Fibroblast of lung (primary cell): ENCODE results near the gene PDSS2. TPM values are rescaled to one million over a fixed set of nuclear protein-coding genes. Genes with fewer than 3 reads are reported as not detected.

Experiments
- DNase-seq, 2 donors: peaks; one replicate each; pipeline versions ENCODE4 v3.0.0 to v3.0.0-alpha.2; 2010; ENCODE audit warnings: low read depth in 2 of 2
- H2AFZ ChIP-seq: 2 replicates; pipeline ENCODE4 v1.5.1; 2012; ENCODE audit warnings: low read length, control low read depth, inconsistent platforms
- H3K27ac ChIP-seq: 2 replicates; pipeline ENCODE4 v1.5.1; 2011; ENCODE audit warnings: low read length, control low read depth; ENCODE audit not compliant: insufficient read depth
- H3K27me3 ChIP-seq: 2 replicates; pipeline ENCODE4 v1.5.1; 2011; ENCODE audit warnings: mild to moderate bottlenecking, low read length; ENCODE audit not compliant: control insufficient read depth, insufficient read depth
- H3K36me3 ChIP-seq: 2 replicates; pipeline ENCODE4 v1.5.1; 2011; ENCODE audit warnings: low read length; ENCODE audit not compliant: control insufficient read depth, insufficient read depth
- H3K4me1 ChIP-seq: 2 replicates; pipeline ENCODE4 v1.5.1; 2011; ENCODE audit warnings: low read length; ENCODE audit not compliant: control insufficient read depth, insufficient read depth; ENCODE audit errors: extremely low read depth
- H3K4me2 ChIP-seq: 2 replicates; pipeline ENCODE4 v1.5.1; 2011; ENCODE audit warnings: low read length, control low read depth; ENCODE audit not compliant: insufficient read depth; ENCODE audit errors: extremely low read depth
- H3K4me3 ChIP-seq, 4 experiments: fragments of 200-600 bp in 1 of 4; sonication (generic) in 1 of 4; replicated peaks in 1 of 4; 2 replicates each; pipeline ENCODE4 v1.5.1; 2011 to 2016; ENCODE audit warnings: low read length in 4 of 4, low read depth in 3 of 4, mild to moderate bottlenecking in 3 of 4, control low read depth in 2 of 4, inconsistent platforms in 1 of 4, mixed read lengths in 1 of 4; ENCODE audit not compliant: insufficient read depth in 1 of 4; ENCODE audit errors: control extremely low read depth in 1 of 4
- H3K79me2 ChIP-seq: 2 replicates; pipeline ENCODE4 v1.5.1; 2012; ENCODE audit warnings: mild to moderate bottlenecking, low read length, inconsistent platforms; ENCODE audit not compliant: control insufficient read depth, insufficient read depth
- H3K9ac ChIP-seq: 2 replicates; pipeline ENCODE4 v1.5.1; 2011; ENCODE audit warnings: mild to moderate bottlenecking, low read length, control low read depth; ENCODE audit not compliant: insufficient read depth
- H3K9me3 ChIP-seq: 2 replicates; pipeline ENCODE4 v1.5.1; 2012; ENCODE audit warnings: low read depth, low read length; ENCODE audit not compliant: control insufficient read depth, insufficient read depth
- H4K20me1 ChIP-seq: 2 replicates; pipeline ENCODE4 v1.5.1; 2011; ENCODE audit warnings: low read length; ENCODE audit not compliant: control insufficient read depth, insufficient read depth; ENCODE audit errors: extremely low read depth
- EZH2 ChIP-seq: IDR thresholded peaks from 2 replicates; pipeline ENCODE4 v1.5.1; 2012; ENCODE audit warnings: low read length, control low read depth, mild to moderate bottlenecking; ENCODE audit errors: missing control alignments
- polyA plus RNA-seq, 2 donors: library from polyadenylated mRNA; depleted of rRNA in 1 of 2; stranded (reverse) in 1 of 2; unstranded in 1 of 2; fragments of >200 nt; gene quantifications; 2 replicates each; pipeline ENCODE4 v1.2.1, GENCODE V29; 2011 to 2012; ENCODE audit warnings: missing spikeins in 1 of 2
- total RNA-seq: library from RNA; depleted of rRNA; stranded (reverse); fragments of >200 nt; gene quantifications from 2 replicates; pipeline ENCODE4 v1.2.1, GENCODE V29; 2014
- TF ChIP-seq, protein P1 (sequence below), 2 donors: IDR thresholded peaks in 1 of 2; conservative IDR thresholded peaks in 1 of 2; 1 replicate in 1 of 2; 2 replicates in 1 of 2; pipeline ENCODE4 v1.5.1; 2011 to 2012; ENCODE audit warnings: low read length in 2 of 2, control low read depth in 1 of 2, inconsistent platforms in 1 of 2, low read depth in 1 of 2, mild to moderate bottlenecking in 1 of 2

PDSS2 gene
- total and polyA plus RNA-seq, 2 donors (not counting 1 experiment from before 2014, with no cell fraction given): 12.1 to 13.8 TPM

DNA sequence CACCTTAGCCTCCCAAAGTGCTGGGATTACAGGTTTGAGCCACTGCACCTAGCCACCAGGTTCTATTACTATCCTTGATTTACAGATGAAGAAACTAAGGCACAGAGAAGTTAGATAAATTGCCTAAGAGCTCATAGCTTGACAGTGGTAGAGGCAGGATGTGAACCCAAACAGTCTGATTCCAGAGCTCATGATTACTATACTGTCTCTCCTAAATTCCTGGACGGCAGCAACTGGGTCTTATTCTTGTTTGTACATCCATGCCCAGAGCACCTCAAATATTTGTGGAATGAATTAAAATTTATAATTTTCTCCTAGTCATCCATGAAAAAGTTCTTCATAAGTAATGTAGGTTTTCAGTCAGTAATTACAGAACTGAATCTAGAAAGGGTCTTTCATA is 15.1 kb downstream of the PDSS2 start:
- Histone ChIP-seq H3K4me3 (no peak overlapping the region), H3K27me3 (no peaks in the 10 kb centered on the region), H3K9me3 (no peaks in the 10 kb centered on the region), H2AFZ (no peak overlapping the region), H3K79me2 (no peaks in the 10 kb centered on the region), H3K4me1 (peaks cover 3% of the 10 kb centered on the region), H3K36me3 (no peaks in the 10 kb centered on the region), H3K4me2 (no peak overlapping the region), H3K27ac (no peak overlapping the region), H3K9ac (no peak overlapping the region), H4K20me1 (no peaks in the 10 kb centered on the region)
- TF ChIP-seq EZH2: no peak
- peak in 1 of 2 donors; percentile 30 for DNase-seq

DNA sequence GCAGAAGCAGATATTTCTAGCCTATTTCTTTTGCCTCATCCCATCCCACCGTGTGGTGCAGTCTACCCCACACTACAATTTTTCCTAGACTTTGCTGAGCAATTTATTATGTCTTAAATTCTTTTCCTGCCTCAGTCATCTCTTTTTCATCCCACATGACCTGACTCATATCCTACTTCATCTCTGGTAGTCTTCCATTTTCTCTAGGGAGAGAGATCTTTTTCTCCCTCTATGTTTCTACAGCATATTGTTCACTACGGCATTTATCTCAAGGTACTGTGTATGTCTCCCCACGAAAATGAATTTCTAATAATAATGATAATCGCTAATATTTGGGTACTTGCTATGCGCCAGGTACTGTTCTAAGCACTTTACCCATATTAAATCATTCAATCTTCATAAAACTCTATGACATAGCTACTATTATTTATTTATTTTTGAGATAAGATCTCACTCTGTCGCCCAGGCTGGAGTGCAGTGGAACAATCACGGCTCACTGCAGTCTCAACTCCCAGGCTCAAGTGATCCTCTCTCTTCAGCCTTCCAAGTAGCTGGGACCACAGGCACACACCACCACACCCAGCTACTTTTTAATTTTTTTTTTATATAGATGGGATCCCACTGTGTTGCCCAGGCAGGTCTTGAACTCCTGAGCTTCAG is 15.6 kb downstream of the PDSS2 start:
- H4K20me1 ChIP-seq: no peaks in the 10 kb centered on the region
- TF ChIP-seq EZH2: no peak
- TF ChIP-seq, protein P1, sequence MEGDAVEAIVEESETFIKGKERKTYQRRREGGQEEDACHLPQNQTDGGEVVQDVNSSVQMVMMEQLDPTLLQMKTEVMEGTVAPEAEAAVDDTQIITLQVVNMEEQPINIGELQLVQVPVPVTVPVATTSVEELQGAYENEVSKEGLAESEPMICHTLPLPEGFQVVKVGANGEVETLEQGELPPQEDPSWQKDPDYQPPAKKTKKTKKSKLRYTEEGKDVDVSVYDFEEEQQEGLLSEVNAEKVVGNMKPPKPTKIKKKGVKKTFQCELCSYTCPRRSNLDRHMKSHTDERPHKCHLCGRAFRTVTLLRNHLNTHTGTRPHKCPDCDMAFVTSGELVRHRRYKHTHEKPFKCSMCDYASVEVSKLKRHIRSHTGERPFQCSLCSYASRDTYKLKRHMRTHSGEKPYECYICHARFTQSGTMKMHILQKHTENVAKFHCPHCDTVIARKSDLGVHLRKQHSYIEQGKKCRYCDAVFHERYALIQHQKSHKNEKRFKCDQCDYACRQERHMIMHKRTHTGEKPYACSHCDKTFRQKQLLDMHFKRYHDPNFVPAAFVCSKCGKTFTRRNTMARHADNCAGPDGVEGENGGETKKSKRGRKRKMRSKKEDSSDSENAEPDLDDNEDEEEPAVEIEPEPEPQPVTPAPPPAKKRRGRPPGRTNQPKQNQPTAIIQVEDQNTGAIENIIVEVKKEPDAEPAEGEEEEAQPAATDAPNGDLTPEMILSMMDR (conservative IDR thresholded peaks at IDR 0.05 in 1 of 2, IDR thresholded peaks at IDR 0.05 in 1 of 2; ENCODE audit: low read depth in 1 of 2, low read length in 2 of 2): no peak
- H3K9me3 ChIP-seq: no peaks in the 10 kb centered on the region
- no peak overlapping the region for H3K4me2 ChIP-seq
- no peak overlapping the region for H3K9ac ChIP-seq
- H3K27me3 ChIP-seq: no peaks in the 10 kb centered on the region
- no peak overlapping the region for H3K4me3 ChIP-seq
- H3K4me1 ChIP-seq: peaks cover 3% of the 10 kb centered on the region
- H3K36me3 ChIP-seq: no peaks in the 10 kb centered on the region
- H2AFZ ChIP-seq: no peak overlapping the region
- DNase-seq: peak in 1 of 2 donors; percentile 51
- H3K27ac ChIP-seq: no peak overlapping the region
- H3K79me2 ChIP-seq: no peaks in the 10 kb centered on the region

DNA sequence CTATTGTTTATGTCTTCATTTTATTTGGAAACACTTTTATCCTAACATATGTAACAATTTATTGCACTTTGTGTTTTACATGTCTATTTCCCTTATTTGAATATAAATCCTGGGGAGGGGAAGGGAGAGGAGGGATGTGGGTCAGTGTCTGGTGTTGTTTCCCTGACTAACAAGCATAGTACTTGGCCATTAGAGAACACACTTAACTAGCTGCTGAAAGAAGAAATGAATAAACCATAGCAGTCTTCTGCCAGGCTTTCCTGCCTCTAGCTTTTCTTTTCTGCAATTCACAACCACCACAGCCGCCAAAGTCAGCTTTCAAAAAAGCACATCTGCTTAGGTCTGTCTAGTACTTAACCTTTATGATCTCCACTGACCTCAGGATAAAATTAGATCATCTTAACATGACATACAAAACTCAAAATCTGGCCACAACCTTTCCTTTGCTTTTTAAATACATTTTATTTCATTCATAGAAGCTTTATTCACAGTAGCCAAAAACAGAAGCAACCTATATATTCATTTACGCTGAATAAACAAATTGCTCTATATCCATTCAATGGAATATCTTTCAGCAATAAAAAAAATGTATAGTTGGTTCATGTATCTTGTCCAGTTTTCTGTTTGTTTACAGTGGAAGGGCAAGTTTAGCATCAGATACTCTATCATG is 16.3 kb downstream of the PDSS2 start:
- Histone ChIP-seq H3K9me3 (no peaks in the 10 kb centered on the region), H3K4me1 (peaks cover 3% of the 10 kb centered on the region), H2AFZ (no peak overlapping the region), H3K4me2 (no peak overlapping the region), H3K27me3 (no peaks in the 10 kb centered on the region), H3K79me2 (no peaks in the 10 kb centered on the region), H3K36me3 (no peaks in the 10 kb centered on the region), H4K20me1 (no peaks in the 10 kb centered on the region), H3K27ac (no peak overlapping the region), H3K9ac (no peak overlapping the region), H3K4me3 (no peak overlapping the region)
- TF ChIP-seq EZH2: no peak
- TF ChIP-seq, protein P1 (conservative IDR thresholded peaks at IDR 0.05 in 1 of 2, IDR thresholded peaks at IDR 0.05 in 1 of 2; ENCODE audit: low read depth in 1 of 2, low read length in 2 of 2): no peak
- no peak for DNase-seq
